NCI-H510A (cell line): Measurements from ENCODE around the gene PXMP4.
"Not testable (repeated sequence)": the region's sequence is repeated elsewhere in the genome, so short reads cannot be mapped to it uniquely, and the experiment has no call there.

ENCODE experiments used
- DNase-seq: peaks from one replicate; lab custom pipeline; 2025; lab: John Stamatoyannopoulos, UW

The PXMP4 gene

GRCh38 chr20:33703498-33704137 lies 16.5 kb downstream of the PXMP4 start:
- no peak for DNase-seq

GRCh38 chr20:33702861-33703260 lies 17.2 kb downstream of the PXMP4 start:
- DNase-seq: no peak

DNA sequence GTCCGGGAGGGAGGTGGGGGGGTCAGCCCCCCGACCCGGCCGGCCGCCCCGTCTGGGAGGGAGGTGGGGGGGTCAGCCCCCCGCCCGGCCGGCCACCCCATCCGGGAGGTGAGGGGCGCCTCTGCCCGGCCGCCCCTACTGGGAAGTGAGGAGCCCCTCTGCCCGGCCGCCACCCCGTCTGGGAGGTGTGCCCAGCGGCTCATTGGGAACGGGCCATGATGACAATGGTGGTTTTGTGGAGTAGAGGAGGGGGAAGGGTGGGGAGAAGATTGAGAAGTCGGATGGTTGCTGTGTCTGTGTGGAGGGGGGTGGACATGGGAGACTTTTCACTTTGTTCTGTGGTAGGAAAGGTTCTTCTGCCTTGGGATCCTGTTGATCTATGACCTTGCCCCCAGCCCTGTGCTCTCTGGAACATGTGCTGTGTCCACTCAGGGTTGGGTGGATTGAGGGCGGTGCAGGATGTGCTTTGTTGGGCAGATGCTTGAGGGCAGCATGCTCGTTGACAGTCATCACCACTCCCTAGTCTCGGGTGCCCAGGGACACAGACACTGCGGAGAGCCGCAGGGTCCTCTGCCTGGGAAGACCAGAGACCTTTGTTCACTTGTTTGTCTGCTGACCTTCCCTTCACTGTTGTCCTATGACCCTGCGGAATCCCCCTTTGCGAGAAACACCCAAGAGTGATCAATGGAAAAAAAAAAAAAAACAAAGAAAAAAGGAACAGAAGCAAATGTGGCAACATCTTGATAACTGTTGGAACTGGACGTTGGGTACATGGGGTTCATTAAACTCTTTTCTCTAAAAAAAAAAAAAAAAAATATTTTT lies 18.3 kb downstream of the PXMP4 start:
- no peak for DNase-seq

GRCh38 chr20:33700696-33701441 lies 19.2 kb downstream of the PXMP4 start:
- not testable (repeated sequence) for DNase-seq

- not testable (repeated sequence) for DNase-seq
Observed at GRCh38 chr20:33698966-33699365, 21.1 kb downstream of the PXMP4 start.

DNA sequence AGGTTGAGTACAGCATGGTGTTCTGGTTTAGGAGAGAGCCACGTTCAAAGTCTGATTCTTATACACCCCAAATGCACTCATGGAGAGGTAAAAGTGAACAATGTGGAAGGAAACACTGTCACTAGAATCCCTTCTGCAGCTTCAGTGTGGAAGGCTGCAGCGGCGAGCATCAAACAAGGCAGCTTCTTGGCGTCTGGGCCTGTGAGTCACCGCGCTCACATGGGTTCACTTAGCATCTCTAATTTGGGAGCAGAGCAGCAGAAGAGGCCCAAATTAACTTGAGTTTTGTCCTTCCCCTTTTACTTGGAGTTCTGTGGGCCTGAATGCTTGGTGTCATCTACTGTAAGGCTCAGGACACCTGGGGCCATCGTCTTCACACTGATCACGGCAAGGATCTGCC lies 23.0 kb downstream of the PXMP4 start:
- DNase-seq: no peak

DNA sequence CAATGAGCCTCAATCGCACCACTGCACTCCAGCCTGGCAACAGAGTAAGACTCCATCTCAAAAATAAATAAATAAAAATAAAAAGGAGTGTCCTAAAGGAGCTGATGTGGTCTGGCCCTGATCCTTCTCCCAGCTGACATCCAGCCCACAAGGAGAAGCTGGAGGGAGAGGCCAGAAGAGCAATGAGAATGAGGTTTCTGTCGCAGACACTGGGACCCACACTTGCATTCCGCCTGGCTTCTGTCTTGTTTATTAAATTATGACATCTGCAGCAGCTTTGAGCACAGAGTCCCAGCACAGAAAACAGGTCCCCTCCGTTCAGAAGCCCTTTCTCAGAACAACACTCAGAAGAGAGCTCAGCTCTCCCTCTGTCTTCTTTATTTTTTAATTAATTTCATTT lies 23.7 kb downstream of the PXMP4 start:
- DNase-seq: no peak

GRCh38 chr20:33694639-33695012 lies 25.5 kb downstream of the PXMP4 start:
- DNase-seq: no peak

DNA sequence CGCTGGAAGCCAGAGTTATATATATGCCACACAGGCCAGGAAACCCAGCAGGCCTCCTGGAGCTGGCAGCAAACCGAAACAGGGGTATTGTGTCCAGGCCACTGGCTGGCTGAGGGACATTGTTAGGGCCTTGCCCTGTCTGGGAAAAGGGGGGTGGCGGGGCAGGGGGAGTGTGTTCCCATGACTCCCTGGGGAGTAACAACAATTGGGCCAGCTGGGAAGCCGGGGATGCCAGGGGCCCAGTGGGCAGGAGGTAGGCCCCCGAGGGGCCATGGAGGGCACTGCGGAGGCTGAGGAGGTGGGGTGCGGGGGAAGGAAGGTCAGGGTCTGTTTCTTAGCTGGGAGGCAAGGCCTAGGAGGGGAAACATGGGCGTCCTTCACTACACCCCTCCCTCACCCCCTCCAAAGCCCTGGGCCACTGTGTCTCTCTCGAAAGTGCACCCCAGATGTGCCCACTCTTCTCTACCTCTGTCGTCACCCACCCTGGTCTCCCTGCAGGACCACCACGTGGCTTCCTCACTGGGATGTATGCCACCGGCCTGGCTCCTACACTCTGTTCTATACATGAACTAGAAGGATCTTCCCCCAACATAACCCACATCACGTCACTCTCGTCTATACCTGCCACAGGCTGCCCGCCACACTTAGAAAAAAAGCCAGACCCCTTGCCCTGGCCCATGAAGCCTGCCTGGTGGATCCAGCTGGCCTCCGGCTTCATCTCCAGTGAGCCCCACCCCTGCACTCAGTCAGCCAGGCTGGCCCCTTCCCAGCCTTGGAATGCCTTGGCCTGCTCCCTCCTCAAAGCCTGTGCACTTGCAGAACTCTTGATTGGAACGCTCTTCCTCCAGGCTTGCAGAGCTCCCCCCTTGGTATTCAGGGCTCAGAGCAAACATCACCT lies 26.1 kb downstream of the PXMP4 start:
- no peak for DNase-seq

DNA sequence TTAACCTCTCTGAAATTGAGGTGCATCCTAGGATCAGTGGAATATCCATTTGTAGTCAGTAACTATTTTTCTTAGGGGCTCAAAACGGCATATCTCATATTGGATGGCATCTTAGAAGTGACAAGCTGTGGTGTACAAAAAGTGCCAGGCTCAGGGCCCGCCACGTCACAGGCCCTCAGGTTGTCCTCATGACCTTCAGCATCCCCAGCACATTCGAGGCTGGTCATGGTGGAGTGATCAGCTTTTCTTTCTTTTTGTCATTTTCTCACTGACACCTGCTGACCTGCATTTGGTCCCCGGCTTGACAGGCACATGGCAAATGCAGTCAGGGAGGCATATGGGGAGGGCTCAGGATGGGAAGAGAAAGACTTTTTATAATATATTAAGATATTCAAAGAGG lies 26.8 kb downstream of the PXMP4 start:
- no peak for DNase-seq

DNA sequence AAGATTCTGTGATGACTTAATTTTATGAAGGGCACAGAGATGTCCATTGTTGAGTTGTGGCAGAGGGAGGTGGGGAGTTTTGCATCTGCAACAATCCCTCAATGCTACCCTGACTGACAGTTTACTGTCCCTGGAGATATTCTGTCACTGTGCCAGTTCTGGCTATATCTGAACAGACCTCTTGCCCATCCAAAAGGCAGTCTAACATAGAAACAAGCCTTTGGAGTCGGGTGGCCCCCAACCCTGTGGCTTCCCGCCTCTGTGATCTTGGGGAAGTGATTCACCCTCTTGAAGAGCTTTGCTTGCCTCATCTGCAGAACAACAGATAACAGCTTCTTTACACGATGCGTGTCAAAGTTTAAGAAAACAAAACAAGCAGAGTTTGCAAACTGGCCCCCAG lies 30.1 kb downstream of the PXMP4 start:
- DNase-seq: no peak

- DNase-seq: no peak
Observed at GRCh38 chr20:33689493-33689892, 30.6 kb downstream of the PXMP4 start.

DNA sequence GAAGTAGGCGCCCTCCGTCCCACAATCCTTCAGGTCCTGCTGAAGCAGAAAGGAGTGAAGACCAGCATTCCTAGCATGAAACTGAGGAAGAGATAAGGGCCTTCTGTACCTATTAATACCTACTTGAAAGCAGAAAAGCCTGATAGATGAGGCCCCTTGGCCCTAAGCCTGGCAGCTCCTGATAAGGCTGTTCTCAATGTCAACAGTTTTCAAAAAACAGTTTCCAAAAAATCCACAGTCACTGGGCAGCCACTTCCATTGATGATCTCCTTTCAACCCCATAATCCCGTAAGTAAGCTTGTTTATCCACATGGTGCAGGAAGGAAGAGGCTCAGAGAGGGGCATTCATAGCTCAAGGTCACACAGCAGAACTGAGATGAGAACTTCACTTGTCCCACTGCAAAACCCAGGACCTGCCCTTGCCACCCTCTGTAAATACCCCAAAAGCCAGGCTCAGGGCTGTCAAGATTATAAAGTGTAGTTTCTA lies 31.1 kb downstream of the PXMP4 start:
- no peak for DNase-seq

DNA sequence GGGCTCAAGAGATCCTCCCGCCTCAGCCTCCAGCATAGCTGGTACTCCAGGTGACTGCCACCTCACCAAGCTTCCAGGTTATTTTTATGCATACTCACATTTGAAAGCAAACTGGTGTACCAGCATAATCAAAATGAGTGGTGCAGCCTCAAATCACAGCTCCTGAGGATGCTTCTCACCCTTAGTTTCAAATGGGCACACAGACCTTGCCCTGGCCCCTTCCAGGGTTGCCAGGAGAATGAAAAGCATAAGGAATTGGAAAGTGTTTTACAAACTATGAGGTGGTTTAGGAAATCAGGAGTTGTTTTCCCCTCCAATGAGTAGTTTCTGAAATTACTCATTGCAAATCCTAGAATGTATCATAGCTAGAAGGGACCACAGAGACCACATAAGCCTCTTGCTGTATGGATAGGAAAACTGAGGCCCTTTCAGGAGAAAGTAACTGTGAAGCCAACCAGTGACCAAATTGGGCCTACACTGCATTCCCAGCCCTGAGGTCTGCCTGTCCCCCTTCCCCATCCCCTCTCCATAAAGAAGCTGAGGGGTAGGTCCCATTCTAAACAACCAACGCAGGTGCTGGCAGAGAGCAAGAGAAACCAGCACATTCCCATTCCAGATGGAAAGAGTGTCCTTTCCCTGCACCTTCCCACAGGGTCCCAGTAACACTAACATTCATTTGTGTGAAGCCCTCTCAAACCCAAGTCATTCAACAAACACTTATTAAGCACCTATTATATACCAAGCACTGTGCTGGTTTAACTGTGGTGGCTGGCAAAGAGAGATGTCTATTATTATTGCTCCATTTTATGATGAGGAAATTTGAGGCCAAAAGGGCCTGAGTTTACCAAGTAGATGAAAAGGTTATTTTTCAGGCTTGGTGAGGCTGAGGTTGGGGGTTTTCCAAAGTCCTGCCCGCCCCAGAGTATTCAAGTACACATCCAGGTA lies 31.8 kb downstream of the PXMP4 start:
- DNase-seq: no peak

- DNase-seq: no peak
Observed at GRCh38 chr20:33687370-33687915, 32.7 kb downstream of the PXMP4 start.

DNA sequence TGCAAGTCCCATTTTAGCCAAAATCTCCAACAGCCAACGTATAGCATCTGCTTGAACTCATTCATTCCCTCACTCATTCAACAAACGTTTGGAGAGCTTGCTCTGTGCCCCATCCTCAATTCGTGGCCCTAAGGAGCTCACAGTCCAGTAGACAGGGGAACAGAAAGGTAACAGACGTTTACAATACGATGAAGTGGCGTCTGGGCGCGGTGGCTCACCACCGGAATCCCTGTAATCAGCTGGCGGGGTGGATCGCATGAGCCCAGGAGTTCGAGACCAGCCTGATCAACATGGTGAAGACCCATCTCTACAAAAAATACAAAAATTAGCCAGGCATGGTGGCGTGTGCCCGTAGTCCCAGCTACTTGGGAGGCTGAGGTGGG lies 33.1 kb downstream of the PXMP4 start:
- no peak for DNase-seq

DNA sequence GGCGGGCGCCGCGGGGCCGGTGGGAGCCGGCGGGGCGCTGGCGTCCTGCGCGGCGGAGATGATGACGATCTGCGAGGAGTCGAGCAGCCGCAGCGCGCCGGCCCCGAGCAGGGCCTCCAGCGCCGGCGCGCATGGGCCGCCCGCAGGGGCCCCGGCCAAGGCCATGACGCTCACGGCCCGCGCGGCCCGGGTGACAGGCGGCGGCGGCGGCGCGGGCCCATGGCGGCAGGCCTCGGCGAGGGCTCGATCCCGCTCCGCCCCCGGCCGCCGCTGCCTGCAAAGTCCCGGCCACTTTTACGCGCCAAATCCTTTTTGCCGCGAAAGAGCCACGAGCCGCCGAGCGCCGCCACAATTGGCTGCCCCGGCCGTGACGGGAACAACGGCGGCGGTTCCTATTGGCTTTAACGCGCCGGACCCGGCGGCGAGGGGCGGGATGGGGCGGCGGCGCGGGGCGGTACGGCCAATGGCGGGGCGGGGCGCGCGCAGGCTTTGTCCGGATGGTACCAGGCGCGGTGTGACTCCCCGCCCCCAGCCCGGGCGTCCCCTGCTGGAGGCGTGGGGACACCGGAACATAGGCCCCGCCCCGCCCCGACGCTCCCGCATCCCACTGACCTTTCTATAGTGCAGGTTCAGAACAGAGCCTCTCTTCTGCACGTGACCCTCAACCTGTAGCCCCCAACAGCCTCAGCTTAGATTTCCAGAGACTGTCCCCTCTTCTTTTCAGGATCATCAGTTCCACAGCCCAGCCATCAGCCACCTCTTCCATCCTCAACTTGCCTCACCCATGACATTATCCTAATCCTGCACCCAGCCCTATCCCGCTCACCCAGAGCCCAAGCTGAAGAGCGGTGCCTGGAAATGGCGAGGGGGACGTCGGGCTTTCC lies 33.8 kb downstream of the PXMP4 start, which contains the start of gene E2F1:
Gene E2F1 (minus strand): TSS at position 286 of the 884 bp plus-strand sequence. CDS start 121 bp downstream, at position 165.
- peak; percentile 93 for DNase-seq

- DNase-seq: peak; percentile 51
Observed at GRCh38 chr20:33685328-33686099, 34.6 kb downstream of the PXMP4 start.
